Brain microvascular endothelial cell (primary cell): ENCODE results near the gene DUSP5.
A peak's percentile ranks its signal among the peaks of the same experiment; 100 is the strongest.

Experiments used
- DNase-seq: peaks from one replicate; pipeline ENCODE4 v3.0.0-alpha.2; 2020
- H3K27ac ChIP-seq: fragments of 250-450 bp; sonication (Bioruptor Pico); 2 replicates; pipeline ENCODE4 v1.5.1; 2020; ENCODE audit warnings: mild to moderate bottlenecking, moderate library complexity
- H3K27me3 ChIP-seq: fragments of 250-450 bp; sonication (Bioruptor Pico); replicated peaks from 2 replicates; pipeline ENCODE4 v1.5.1; 2020; ENCODE audit warnings: mild to moderate bottlenecking
- H3K36me3 ChIP-seq: fragments of 250-450 bp; sonication (Bioruptor Pico); replicated peaks from 2 replicates; pipeline ENCODE4 v1.5.1; 2020; ENCODE audit warnings: mild to moderate bottlenecking
- H3K4me3 ChIP-seq: 2 replicates; pipeline ENCODE4 v1.5.1; 2011; ENCODE audit warnings: low read depth, mild to moderate bottlenecking, control low read depth, low read length, moderate library complexity
- in situ Hi-C: cut with HindIII; loops from 2 replicates; pipeline ENCODE4 v1.10.0; 2017; ENCODE audit warnings: low sequenced_read_pairs, low pct_ligation_motif_present
- TF ChIP-seq, protein P1 (sequence below): IDR thresholded peaks from 2 replicates; pipeline ENCODE4 v1.5.1; 2011; ENCODE audit warnings: low read depth, mild to moderate bottlenecking, moderate library complexity, low read length, control low read depth, inconsistent platforms; ENCODE audit errors: missing control alignments

DUSP5 gene

DNA sequence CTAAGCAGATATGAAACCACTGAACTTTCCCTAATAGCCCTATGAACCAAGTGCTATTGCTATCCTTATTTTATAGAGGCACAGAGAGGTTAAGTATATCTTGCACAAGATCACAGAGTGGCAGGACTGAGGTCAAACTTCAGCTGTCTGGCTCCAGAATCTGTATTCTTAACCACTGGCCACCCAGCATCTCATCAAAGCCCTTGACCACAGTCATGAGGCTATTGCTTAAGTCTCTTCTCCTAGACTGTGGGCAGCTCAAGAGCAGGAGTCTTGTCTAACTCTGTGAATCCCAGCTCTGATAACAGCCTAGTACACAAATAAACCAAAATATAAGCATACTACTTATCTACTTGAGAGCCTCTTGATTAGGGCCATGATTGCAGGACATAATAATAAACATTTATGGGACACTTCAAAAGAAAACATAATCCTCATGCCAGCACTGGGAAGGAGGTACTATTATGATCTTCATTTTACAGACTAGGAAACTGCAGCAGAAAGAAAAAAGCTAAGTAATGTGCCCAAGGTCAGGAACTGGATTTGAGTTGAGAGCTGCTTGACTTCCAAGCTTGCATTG, 47.3 kb downstream of the DUSP5 start:
- Histone ChIP-seq H3K4me3 (no peak overlapping the region), H3K36me3 (no peaks in the 10 kb centered on the region), H3K27ac (no peak overlapping the region), H3K27me3 (no peaks in the 10 kb centered on the region)
- in situ Hi-C loops, result loop anchor here (25.0 kb wide), 1 partner anchor 208 kb away; no protein-coding TSS in a partner anchor
- TF ChIP-seq, protein P1, sequence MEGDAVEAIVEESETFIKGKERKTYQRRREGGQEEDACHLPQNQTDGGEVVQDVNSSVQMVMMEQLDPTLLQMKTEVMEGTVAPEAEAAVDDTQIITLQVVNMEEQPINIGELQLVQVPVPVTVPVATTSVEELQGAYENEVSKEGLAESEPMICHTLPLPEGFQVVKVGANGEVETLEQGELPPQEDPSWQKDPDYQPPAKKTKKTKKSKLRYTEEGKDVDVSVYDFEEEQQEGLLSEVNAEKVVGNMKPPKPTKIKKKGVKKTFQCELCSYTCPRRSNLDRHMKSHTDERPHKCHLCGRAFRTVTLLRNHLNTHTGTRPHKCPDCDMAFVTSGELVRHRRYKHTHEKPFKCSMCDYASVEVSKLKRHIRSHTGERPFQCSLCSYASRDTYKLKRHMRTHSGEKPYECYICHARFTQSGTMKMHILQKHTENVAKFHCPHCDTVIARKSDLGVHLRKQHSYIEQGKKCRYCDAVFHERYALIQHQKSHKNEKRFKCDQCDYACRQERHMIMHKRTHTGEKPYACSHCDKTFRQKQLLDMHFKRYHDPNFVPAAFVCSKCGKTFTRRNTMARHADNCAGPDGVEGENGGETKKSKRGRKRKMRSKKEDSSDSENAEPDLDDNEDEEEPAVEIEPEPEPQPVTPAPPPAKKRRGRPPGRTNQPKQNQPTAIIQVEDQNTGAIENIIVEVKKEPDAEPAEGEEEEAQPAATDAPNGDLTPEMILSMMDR, result no peak
- no peak for DNase-seq

DNA sequence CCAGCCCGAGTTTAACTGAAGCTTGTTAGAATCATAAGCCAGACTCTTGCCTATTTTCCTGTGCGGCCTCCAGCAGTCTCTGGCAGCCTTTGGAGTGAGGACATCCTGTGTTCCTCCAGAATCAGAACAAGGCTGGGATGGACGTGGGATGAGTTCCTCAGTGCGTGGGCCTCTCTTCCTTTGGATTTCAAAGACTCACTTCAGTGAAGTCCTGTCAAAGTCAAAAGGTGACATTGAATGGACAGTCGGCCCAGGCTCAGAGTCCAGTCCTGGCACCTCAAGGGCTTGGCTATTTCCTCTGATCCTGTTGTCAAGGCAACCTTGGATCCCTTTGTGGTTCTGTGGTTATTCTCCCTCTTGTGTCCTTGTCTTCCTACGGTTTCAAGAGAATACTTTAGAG, 48.4 kb downstream of the DUSP5 start:
- in situ Hi-C loops, result loop anchor here (25.0 kb wide), 1 partner anchor 209 kb away; no protein-coding TSS in a partner anchor
- no peaks in the 10 kb centered on the region for H3K36me3 ChIP-seq
- TF ChIP-seq, protein P1, result no peak
- H3K4me3 ChIP-seq, result no peak overlapping the region
- DNase-seq, result no peak
- no peak overlapping the region for H3K27ac ChIP-seq
- H3K27me3 ChIP-seq, result no peaks in the 10 kb centered on the region

DNA sequence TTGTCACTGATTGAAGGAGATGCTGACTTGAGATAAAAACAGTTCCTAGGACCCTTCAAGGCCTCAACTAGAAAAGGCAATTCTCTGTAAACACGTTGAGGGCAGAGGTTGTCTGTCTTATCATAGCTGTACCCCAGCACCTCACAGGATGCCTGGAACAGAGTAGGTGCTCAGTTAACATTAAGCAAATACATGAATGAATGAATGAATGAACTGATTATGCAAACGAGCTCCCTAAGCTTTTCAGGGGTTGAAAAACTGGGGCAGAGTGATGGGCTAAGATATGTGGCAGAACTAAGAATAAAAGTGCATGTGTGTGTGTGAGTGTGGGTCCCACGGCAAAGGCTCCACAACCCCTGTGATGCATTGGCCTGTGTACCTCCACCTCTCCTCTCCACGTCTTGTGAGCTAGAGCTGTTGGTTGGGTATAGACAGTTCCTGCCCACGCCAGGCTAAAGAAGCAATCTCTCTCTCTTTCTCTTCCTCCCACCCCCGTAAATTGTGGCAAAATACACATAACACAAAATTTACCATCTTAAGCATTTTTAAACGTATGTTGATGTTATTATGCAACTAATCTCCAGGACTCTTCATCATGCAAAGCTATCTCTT, 48.9 kb downstream of the DUSP5 start:
- Histone ChIP-seq H3K4me3 (no peak overlapping the region), H3K36me3 (no peaks in the 10 kb centered on the region), H3K27ac (no peak overlapping the region), H3K27me3 (no peaks in the 10 kb centered on the region)
- DNase-seq, result no peak
- in situ Hi-C loops, result loop anchor here (25.0 kb wide), 1 partner anchor 209 kb away; no protein-coding TSS in a partner anchor
- TF ChIP-seq, protein P1, result no peak

DNA sequence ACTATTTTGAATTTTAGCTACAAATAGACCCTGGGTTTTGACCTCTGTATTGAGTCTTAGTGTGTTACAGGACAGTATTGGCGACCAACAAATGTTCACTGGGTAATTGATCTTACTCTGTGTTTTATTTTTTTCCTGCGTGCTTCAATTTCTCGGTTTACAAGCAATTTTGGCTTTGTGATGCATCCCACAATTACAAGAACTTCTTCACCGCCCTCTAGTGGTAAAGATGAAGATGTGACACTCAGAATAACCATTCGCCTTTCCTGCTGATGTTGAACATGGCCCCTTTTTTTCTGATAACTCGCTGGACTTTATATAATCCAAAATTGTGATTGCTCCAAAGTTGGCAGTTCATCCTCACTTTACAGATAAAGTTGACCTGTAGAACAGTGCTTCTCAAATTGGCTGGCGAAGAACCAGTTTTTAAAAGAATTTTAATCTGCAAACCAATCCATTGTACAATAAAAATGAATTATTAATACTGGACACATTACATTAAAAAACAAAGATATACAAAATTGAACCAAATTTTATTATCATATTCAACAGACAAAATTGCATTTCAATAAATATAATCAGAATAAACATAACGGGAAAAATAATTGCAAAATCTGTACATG, 49.5 kb downstream of the DUSP5 start:
- H3K27ac ChIP-seq, result no peak overlapping the region

DNA sequence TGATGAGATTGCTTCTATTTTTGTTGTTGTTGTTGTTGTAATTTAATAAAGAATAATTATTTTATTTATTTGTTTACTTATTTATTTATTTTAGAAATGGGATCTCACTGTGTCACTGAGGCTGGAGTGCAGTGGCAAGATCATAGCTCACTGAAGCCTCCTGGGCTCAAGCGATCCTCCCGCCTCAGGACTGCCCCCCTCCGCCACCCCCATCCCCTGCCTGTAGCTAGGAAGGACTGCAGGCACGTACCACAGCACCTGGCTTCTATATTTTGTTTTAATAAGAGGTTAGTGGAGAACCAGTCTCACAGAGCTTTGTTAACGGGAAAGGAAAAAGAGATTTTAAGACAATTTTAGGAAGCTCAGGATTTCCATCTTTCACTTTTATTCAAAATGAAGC, 50.3 kb downstream of the DUSP5 start:
- DNase-seq, result no peak
- Histone ChIP-seq H3K4me3 (no peak overlapping the region), H3K27ac (no peak overlapping the region), H3K36me3 (no peaks in the 10 kb centered on the region), H3K27me3 (no peaks in the 10 kb centered on the region)
- in situ Hi-C loops, result loop anchor here (25.0 kb wide), 1 partner anchor 211 kb away; no protein-coding TSS in a partner anchor
- TF ChIP-seq, protein P1, result no peak

More for the DNA sequence above, 49.5 kb downstream of the DUSP5 start:
- TF ChIP-seq, protein P1, result peak; percentile 77
- in situ Hi-C loops, result loop anchor here (25.0 kb wide), 1 partner anchor 210 kb away; no protein-coding TSS in a partner anchor
- H3K27me3 ChIP-seq, result no peaks in the 10 kb centered on the region
- DNase-seq, result no peak
- H3K4me3 ChIP-seq, result no peak overlapping the region
- H3K36me3 ChIP-seq, result no peaks in the 10 kb centered on the region
